HG03135 (cell line): ENCODE data around the gene ROPN1L.

Experiments used
- ATAC-seq: cut with Tn5 transposase; IDR thresholded peaks from one replicate; pipeline ENCODE4 v1.9.1; 2021; ENCODE audit warnings: mild to moderate bottlenecking, moderate library complexity; ENCODE audit not compliant: unreplicated experiment

Gene ROPN1L

GRCh38 chr5:10456583-10457420 lies 15.1 kb downstream of the ROPN1L start:
- ATAC-seq = no peak

DNA sequence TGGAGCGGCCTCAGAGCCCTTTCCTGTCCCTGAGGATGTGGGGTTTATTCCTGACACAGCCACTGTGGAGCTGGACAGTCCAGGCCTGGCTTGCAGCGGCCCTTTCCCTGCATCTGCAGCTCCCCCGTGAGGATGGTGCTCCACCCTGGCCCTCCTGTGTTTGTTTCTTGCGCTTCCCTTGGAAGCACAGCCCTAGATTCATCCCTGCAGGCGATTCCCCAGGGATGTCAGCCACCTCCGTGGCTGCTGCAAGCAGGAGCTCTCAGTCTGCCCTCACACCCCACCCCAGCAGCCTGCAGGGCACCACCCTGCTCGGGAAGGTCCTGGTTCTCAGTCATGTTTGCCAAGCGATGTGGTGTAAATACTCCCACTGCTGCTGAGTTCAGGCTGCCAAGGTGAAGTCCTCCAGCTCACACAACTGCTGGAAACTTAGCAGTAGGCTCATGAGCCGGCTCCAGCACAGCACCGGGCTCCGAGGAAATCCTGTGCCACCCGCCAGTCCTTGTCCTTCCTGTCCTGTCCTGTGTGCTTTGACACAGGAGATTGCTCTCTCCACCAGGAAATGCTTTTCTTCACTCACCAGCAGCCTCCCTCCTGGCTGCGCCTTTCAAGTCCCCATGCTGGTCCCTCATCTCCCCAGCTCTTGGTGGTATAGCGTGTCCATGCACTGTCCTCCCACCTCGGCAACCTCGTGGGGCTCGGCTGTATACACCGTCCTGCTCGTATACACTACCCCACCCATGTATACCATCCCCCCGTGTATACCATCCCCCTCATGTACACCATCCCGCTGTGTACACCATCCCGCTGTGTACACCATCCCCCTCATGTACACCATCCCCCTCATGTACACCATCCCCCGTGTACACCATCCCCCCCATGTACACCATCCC lies 16.2 kb downstream of the ROPN1L start:
- no peak for ATAC-seq

GRCh38 chr5:10459080-10460055 lies 17.7 kb downstream of the ROPN1L start:
- no peak for ATAC-seq

- ATAC-seq = no peak
Observed at GRCh38 chr5:10460252-10460906, 18.7 kb downstream of the ROPN1L start.

DNA sequence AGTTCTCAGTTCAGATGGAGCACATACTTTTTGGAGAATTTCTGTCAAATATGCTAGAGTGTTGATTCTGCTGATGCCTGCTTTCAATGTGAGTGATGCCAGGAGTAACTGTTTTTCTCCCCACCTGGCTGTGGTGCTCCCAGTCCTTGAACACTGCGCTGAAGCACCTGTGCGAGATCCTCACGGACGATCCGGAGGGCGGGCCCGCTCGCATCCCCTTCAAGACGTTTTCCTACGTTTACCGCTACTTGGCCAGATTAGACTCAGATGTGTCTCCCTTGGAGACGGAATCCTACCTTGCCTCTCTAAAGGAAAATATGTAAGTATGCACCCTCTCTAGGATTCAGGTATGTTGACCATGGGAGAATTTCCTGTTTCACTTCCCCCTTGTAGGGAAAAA lies 19.4 kb downstream of the ROPN1L start:
- no peak for ATAC-seq

GRCh38 chr5:10461904-10462555 lies 20.4 kb downstream of the ROPN1L start:
- ATAC-seq = no peak

DNA sequence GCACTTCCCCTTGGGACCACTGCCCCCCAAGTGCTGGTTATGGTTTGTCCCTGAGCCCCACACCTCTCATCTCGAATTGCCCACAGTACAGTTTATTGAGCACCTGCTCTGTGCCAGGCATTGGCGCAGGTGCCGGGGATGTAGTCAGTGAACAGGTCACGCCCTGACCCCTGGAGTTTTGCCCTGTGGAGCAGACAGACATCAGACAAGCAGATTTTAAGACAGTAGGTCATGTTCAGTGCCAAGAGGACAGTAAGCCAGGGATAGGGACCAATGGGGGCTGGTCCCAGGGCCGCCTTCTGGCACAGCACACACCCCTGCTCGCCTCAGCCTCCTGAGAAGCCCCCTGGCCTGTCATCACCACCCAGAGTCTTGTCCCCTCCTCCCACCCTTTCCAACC lies 21.9 kb downstream of the ROPN1L start:
- ATAC-seq = no peak

GRCh38 chr5:10464173-10464572 lies 22.5 kb downstream of the ROPN1L start:
- no peak for ATAC-seq

- no peak for ATAC-seq
Observed at GRCh38 chr5:10465726-10466125, 24.0 kb downstream of the ROPN1L start.

DNA sequence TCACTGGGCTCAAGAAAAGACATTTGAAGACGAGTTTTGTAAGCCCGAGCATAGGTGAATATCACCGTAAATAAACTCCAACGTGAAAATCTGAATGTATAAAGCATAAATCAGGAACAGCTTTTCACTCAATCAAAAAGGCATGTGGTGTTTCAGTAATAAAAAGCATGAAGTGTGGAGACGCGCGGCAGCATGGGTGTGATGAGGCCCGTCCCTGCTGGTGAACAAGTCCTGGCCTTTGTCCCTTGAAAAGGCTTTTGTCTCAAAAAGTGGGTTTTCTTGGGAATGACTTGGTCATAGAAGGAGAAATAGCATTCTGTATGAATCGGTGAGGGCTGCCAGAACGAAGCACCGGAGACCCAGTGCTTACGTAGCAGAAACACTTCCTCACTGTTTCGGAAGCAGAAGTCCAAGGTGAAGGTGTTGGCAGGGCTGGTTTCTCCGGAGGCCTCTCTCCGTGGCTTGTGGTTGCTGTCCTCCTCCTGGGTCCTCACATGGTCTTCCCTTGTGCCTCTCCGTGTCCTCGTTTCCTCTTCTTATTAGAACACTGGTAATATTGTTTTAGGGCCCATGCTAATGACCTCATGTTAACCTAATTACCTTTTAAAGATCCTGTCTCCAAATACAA lies 24.9 kb downstream of the ROPN1L start:
- ATAC-seq = no peak

DNA sequence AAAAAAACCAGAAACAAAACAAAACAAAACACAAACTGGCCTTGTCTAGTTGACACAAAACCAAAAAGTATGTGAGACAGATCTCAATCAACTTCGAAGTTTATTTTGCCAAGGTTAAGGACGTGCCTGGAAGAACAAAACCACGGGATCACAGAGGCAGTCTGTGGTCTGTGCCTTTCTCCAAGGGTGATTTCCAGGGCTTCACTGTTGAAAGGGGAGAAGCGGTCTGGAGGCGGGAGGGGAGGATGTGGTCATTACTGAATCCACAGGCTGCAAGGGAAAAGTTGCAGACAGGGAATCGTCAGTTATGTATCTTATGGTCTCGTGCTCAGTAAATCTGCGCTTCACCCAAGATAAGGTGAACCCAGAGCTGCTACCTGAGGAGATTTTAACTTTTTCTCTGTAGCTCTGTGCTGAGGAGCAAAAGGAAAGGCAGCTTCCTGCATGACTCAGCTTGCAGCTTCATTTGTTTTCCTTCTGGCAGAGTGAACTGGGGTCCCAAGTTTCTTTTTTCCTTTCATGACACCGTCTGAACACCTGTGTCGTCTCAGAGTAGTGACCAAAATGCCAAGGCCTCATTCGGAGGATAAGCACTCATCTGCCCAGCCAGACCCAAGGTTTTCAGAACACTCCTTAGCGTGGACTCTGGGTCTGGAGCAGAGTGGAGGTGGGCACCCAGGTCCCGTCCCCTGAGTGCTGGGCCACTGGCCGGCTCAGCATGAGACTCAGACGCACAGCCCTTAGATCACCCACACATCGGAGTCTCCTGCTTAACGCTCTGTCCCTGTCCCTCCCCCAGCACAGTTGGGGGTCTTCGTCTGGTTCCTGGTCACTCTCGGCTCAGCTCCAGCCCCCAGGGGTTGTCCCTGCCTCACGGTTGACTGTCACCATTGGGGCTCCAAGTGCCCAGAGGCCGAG lies 25.9 kb downstream of the ROPN1L start:
- ATAC-seq = no peak

DNA sequence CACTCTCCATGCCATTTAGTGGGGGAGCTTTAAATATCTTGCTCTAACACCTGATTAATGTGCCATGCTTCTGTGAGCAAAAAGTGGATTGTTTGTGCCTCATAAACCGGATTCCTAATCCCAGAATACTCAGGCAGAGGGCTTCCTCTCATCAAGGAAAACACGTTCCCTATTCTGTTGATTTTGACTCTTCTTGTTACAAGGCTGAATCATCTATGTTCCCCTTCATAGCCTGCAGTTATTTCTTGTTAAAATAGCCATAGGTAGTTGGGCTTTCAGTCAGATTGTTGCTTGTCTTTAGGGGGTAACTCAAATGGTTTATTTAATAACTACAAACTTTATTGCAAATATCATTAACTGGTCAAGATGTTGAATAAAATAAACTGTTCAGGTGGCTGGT lies 26.6 kb downstream of the ROPN1L start:
- ATAC-seq = no peak

GRCh38 chr5:10469253-10470050 lies 27.8 kb downstream of the ROPN1L start:
- no peak for ATAC-seq

GRCh38 chr5:10470669-10471068 lies 29.0 kb downstream of the ROPN1L start:
- ATAC-seq = no peak

- ATAC-seq = no peak
Observed at GRCh38 chr5:10471677-10472076, 30.0 kb downstream of the ROPN1L start.

GRCh38 chr5:10474521-10475075 lies 32.9 kb downstream of the ROPN1L start:
- ATAC-seq = no peak
